Naive thymus-derived CD4-positive, alpha-beta T cell (primary cell): Measurements from ENCODE around the gene ALDH5A1. TPM values are rescaled to one million over a fixed set of nuclear protein-coding genes. Genes with fewer than 3 reads are reported as not detected.

Experiments
- ATAC-seq: fragments of 150-1000 bp; cut with Tn5 transposase; 2 replicates; pipeline ENCODE4 v1.10.0; 2021; ENCODE audit warnings: mild to moderate bottlenecking, moderate library complexity
- CTCF ChIA-PET: fragments of 350-600 bp; sonication (Branson Sonifier 250); formaldehyde crosslinking; loops from one replicate; lab custom pipeline; 2021; ENCODE audit warnings: antibody characterized with exemption; lab: Charles Lee
- POLR2A ChIA-PET: fragments of 350-600 bp; sonication (Branson Sonifier 250); formaldehyde crosslinking; loops from one replicate; lab custom pipeline; 2021; ENCODE audit warnings: antibody characterized with exemption, inconsistent platforms; lab: Charles Lee
- DNase-seq, 9 donors: peaks; one replicate each; pipeline versions ENCODE4 v3.0.0 to v3.0.0-alpha.2; 2020 to 2022; ENCODE audit warnings: mixed read lengths in 1 of 9
- H3K27ac ChIP-seq: one replicate; pipeline ENCODE4 v1.7.0; 2013; ENCODE audit warnings: mild to moderate bottlenecking, low read depth, low read length, moderate library complexity
- H3K27me3 ChIP-seq, 2 donors: one replicate each; pipeline ENCODE4 v1.7.0; 2013; ENCODE audit warnings: low read length in 2 of 2, mild to moderate bottlenecking in 2 of 2, moderate library complexity in 2 of 2; ENCODE audit not compliant: control insufficient read depth in 2 of 2, insufficient read depth in 2 of 2
- H3K36me3 ChIP-seq, 3 experiments: 1 replicate in 2 of 3; 2 replicates in 1 of 3; pipeline ENCODE4 v1.7.0; 2013; ENCODE audit warnings: low read length in 3 of 3, mild to moderate bottlenecking in 3 of 3, moderate library complexity in 1 of 3; ENCODE audit not compliant: insufficient read depth in 3 of 3, control insufficient read depth in 2 of 3
- H3K4me1 ChIP-seq, 2 donors: one replicate each; pipeline ENCODE4 v1.7.0; 2013; ENCODE audit warnings: low read length in 2 of 2, mild to moderate bottlenecking in 2 of 2, moderate library complexity in 1 of 2; ENCODE audit not compliant: control insufficient read depth in 2 of 2, insufficient read depth in 2 of 2
- H3K4me3 ChIP-seq: 2 replicates; pipeline ENCODE4 v1.7.0; 2013; ENCODE audit warnings: mild to moderate bottlenecking, low read length
- H3K9me3 ChIP-seq, 3 experiments: 1 replicate in 2 of 3; 2 replicates in 1 of 3; pipeline ENCODE4 v1.7.0; 2013; ENCODE audit warnings: low read length in 3 of 3; ENCODE audit not compliant: control insufficient read depth in 2 of 3
- H3K27ac Mint-ChIP-seq, 9 donors: one replicate each; pipeline ENCODE4 v1.8.0; 2020 to 2022; ENCODE audit warnings: mixed read lengths in 9 of 9, mild to moderate bottlenecking in 8 of 9, moderate library complexity in 5 of 9, inconsistent platforms in 2 of 9
- H3K27me3 Mint-ChIP-seq, 5 donors: one replicate each; pipeline ENCODE4 v1.8.0; 2021 to 2022; ENCODE audit warnings: mixed read lengths in 5 of 5, mild to moderate bottlenecking in 1 of 5
- H3K36me3 Mint-ChIP-seq, 5 donors: one replicate each; pipeline ENCODE4 v1.8.0; 2020 to 2022; ENCODE audit warnings: mixed read lengths in 5 of 5, mild to moderate bottlenecking in 3 of 5, inconsistent platforms in 1 of 5
- H3K4me1 Mint-ChIP-seq, 7 donors: one replicate each; pipeline ENCODE4 v1.8.0; 2020 to 2022; ENCODE audit warnings: mixed read lengths in 7 of 7, mild to moderate bottlenecking in 3 of 7, inconsistent platforms in 1 of 7
- H3K4me3 Mint-ChIP-seq, 10 donors: one replicate each; pipeline ENCODE4 v1.8.0; 2020 to 2022; ENCODE audit warnings: mild to moderate bottlenecking in 10 of 10, mixed read lengths in 10 of 10, moderate library complexity in 6 of 10, inconsistent platforms in 2 of 10
- H3K9me3 Mint-ChIP-seq, 11 donors: one replicate each; pipeline ENCODE4 v1.8.0; 2020 to 2022; ENCODE audit warnings: mixed read lengths in 11 of 11, mild to moderate bottlenecking in 4 of 11, inconsistent platforms in 1 of 11, moderate library complexity in 1 of 11
- intact Hi-C, 2 donors: fragments of 100-400 bp; cut with micrococcal nuclease; formaldehyde crosslinking; loops; one replicate each; pipeline ENCODE4 v1.15.1; 2023
- polyA plus RNA-seq, 2 donors: library from polyadenylated mRNA; unstranded; fragments of 300-500 nt; fragmentation: Illumina TruSeq; gene quantifications; one replicate each; pipeline ENCODE4 v1.2.3, GENCODE V29; 2021
- total RNA-seq, 6 experiments: library from RNA in 5 of 6; stranded (reverse) in 5 of 6; gene quantifications; 1 replicate in 5 of 6; 2 replicates in 1 of 6; pipeline ENCODE4 v1.2.3 and lab custom pipeline; 2021 to 2026

ALDH5A1 gene
- total and polyA plus RNA-seq, 7 experiments from 2014 or later = 5.7 to 20.6 (median 12.3) TPM

DNA sequence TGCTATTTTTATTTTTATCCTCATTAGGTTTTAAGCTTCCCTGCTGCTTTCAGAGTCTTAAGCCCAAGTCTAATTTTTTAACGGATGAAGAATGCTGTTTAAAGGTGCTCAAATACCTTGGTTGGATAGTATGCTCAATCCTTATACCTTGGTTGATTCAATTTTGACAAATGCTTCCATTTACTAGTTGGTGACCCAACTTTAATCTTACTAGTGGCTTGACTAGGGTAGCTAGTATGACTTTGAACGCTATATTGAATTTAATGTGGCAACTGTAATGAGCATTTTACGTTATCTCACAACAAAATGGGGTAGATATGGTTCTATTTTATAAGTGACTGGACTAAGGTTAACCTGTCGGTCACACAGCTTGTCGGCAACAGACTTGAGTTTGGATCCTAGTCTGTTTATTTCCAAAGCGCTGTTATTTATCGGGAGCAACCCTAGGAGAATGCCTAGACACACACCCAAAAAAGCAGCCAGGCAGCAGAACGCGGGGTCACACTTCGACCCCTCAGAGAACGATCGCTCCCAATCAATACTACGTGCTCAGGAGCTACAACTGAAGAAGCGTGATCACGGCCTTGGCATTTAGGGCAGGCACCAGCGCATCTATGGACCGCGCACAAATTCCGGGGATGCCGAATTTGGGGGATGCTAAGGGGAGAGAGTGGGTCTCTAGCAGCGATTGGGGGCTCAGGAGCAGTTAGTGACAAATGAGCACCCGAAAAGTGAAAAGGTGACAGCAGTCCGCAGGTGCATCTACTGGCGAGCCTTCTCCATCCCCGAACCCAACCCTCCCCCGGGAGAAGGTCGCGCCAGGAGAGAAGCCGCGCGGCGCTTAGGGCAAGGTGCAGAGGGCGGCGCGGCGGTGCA, 586 bp upstream of the ALDH5A1 start:
- peaks cover 0 to 9% (median 0%) of the 10 kb centered on the region in 11 donors for H3K9me3 Mint-ChIP-seq
- peaks cover 0 to 18% (median 17%) of the 10 kb centered on the region in 5 donors for H3K36me3 Mint-ChIP-seq
- ChIA-PET POLR2A (interaction anchor here (0.6 to 1.6 kb wide), 6 partner anchors 15 to 1531 kb away, joined by 3 to 6 read pairs (median 4); partner anchors contain the start of gene KIAA0319), CTCF (interaction anchor here (0.6 to 2.7 kb wide), 6 partner anchors 27 to 575 kb away, joined by 3 to 14 read pairs (median 4); no protein-coding TSS in a partner anchor)
- H3K27me3 Mint-ChIP-seq = peaks cover 0 to 2% (median 0%) of the 10 kb centered on the region in 5 donors
- Histone ChIP-seq H3K9me3 (no peaks in the 10 kb centered on the region), H3K4me1 (peaks cover 12 to 15% of the 10 kb centered on the region in 2 donors), H3K36me3 (peaks cover 0 to 6% (median 0%) of the 10 kb centered on the region in 3 experiments), H3K27ac (peak overlapping the region; percentile 63), H3K4me3 (peak overlapping the region; percentile 74), H3K27me3 (no peaks in the 10 kb centered on the region)
- intact Hi-C loops = loop anchor here in 1 of 2 donors (1.0 to 10.0 kb wide), 4 partner anchors 63 to 521 kb away; partner anchors contain the start of gene TDP2
- DNase-seq (peak in 2 of 9 donors; percentile 8 to 14), ATAC-seq (no peak)
- H3K4me3 Mint-ChIP-seq = peak overlapping the region; percentile 84 to 91 (median 88)
- peak overlapping the region in 8 of 9 donors; percentile 36 to 80 (median 73) for H3K27ac Mint-ChIP-seq
- H3K4me1 Mint-ChIP-seq = peaks cover 13 to 46% (median 31%) of the 10 kb centered on the region in 7 donors

- ChIA-PET POLR2A (interaction anchor here (0.7 to 2.1 kb wide), 5 partner anchors 10 to 1473 kb away, joined by 3 to 5 read pairs (median 4); no protein-coding TSS in a partner anchor), CTCF (no interaction called here)
- peaks cover 0 to 22% (median 17%) of the 10 kb centered on the region in 5 donors for H3K36me3 Mint-ChIP-seq
- peak overlapping the region in 2 of 10 donors; percentile 2 to 36 for H3K4me3 Mint-ChIP-seq
- Histone ChIP-seq H3K4me1 (peaks cover 12 to 15% of the 10 kb centered on the region in 2 donors), H3K27me3 (no peaks in the 10 kb centered on the region), H3K27ac (no peak overlapping the region), H3K4me3 (no peak overlapping the region), H3K9me3 (no peaks in the 10 kb centered on the region), H3K36me3 (peaks cover 0 to 6% (median 0%) of the 10 kb centered on the region in 3 experiments)
- DNase-seq (peak in 2 of 9 donors; percentile 17 to 18), ATAC-seq (no peak)
- H3K9me3 Mint-ChIP-seq = peaks cover 0 to 9% (median 0%) of the 10 kb centered on the region in 11 donors
- H3K27ac Mint-ChIP-seq = peak overlapping the region in 7 of 9 donors; percentile 0 to 36 (median 14)
- peaks cover 0 to 2% (median 0%) of the 10 kb centered on the region in 5 donors for H3K27me3 Mint-ChIP-seq
- intact Hi-C loops = loop anchor here in 1 of 2 donors (5.0 to 10.0 kb wide), 2 partner anchors 150 to 517 kb away; partner anchors contain the start of gene KIAA0319
- H3K4me1 Mint-ChIP-seq = peaks cover 13 to 53% (median 31%) of the 10 kb centered on the region in 7 donors
Observed at GRCh38 chr6:24497254-24497970, 2.6 kb downstream of the ALDH5A1 start.

DNA sequence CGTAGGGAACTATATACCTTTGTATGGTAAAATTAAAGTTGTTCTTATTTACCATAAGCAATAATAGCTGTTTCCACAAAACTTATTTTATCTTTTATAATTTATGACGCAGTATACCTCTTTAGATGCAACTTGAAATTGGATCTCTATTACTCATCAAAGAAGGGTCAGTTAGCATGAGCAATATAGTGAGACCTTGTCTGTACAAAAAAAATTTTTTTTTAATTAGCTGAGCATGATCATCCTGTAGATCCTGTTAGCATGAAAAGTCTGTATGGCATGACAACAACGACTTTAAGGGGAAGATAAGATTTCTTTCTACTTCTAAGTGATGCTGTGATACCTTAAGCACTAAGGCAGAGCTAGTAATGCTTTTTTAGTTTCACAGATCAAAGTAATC, 5.9 kb downstream of the ALDH5A1 start:
- Mint-ChIP-seq H3K9me3 (peaks cover 0 to 9% (median 0%) of the 10 kb centered on the region in 11 donors), H3K27me3 (peaks cover 0 to under 1% (median 0%) of the 10 kb centered on the region in 5 donors), H3K27ac (no peak overlapping the region), H3K4me3 (no peak overlapping the region), H3K36me3 (peaks cover 4 to 50% (median 37%) of the 10 kb centered on the region in 5 donors), H3K4me1 (peaks cover under 1 to 35% (median 16%) of the 10 kb centered on the region in 7 donors)
- intact Hi-C loops = no loop called here
- H3K4me3 ChIP-seq = no peak overlapping the region
- no peaks in the 10 kb centered on the region for H3K9me3 ChIP-seq
- H3K27ac ChIP-seq = no peak overlapping the region
- peaks cover 0 to 2% of the 10 kb centered on the region in 2 donors for H3K4me1 ChIP-seq
- H3K36me3 ChIP-seq = peaks cover 0 to 38% (median 11%) of the 10 kb centered on the region in 3 experiments
- ChIA-PET CTCF (no interaction called here), POLR2A (no interaction called here)
- DNase-seq (no peak), ATAC-seq (no peak)
- no peaks in the 10 kb centered on the region for H3K27me3 ChIP-seq

DNA sequence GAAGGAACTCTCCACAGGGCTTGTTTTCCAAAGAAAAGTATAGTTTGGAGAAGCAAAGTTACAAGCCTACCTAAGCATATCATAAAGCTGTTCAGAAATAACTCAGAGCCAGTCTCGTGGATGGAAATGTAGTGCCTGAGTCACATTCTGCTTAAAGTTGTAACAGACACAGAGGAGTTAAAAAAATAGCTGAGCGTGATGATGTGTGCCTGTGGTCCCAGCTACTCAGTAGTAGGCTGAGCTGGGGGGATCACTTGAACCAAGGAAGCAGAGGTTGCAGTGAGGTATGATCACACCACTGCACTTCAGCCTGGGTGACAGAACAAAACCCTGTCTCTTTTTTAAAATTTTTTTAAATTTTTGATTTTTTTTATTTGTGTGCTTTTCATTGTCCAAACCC, 6.6 kb downstream of the ALDH5A1 start:
- Histone ChIP-seq H3K4me1 (no peaks in the 10 kb centered on the region), H3K27ac (no peak overlapping the region), H3K4me3 (no peak overlapping the region), H3K36me3 (peaks cover 0 to 42% (median 11%) of the 10 kb centered on the region in 3 experiments), H3K9me3 (no peaks in the 10 kb centered on the region), H3K27me3 (no peaks in the 10 kb centered on the region)
- H3K27me3 Mint-ChIP-seq = no peaks in the 10 kb centered on the region
- DNase-seq = no peak
- H3K4me1 Mint-ChIP-seq = peaks cover 0 to 29% (median 9%) of the 10 kb centered on the region in 7 donors
- ATAC-seq = no peak
- H3K4me3 Mint-ChIP-seq = no peak overlapping the region
- POLR2A ChIA-PET = interaction anchor here (1.3 kb wide), 1 partner anchor 12 kb away, joined by 3 read pairs; no protein-coding TSS in a partner anchor
- CTCF ChIA-PET = no interaction called here
- intact Hi-C loops = no loop called here
- H3K9me3 Mint-ChIP-seq = peaks cover 0 to 9% (median 0%) of the 10 kb centered on the region in 11 donors
- H3K27ac Mint-ChIP-seq = peak overlapping the region in 1 of 9 donors; percentile 53
- H3K36me3 Mint-ChIP-seq = peaks cover 3 to 50% (median 35%) of the 10 kb centered on the region in 5 donors

DNA sequence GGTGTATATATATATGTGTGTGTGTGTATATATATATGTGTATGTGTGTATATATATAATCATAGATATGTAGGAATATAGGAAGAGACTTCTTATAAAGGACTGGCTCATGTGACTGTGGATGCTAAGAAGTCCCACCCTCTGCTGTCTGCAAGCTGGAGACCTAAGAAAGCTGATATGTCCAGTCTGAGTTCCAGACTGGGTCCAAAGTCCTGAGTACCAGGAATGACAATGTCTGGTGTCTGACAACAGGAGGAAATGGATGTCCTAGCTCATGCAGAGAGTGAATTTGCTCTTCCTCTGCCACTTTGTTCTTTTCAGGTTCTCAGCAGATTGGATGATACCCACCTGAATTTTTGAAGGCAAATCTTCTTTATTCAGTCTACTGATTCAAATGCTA, 7.1 kb downstream of the ALDH5A1 start:
- Histone ChIP-seq H3K4me3 (no peak overlapping the region), H3K27me3 (no peaks in the 10 kb centered on the region), H3K9me3 (no peaks in the 10 kb centered on the region), H3K36me3 (peaks cover 0 to 43% (median 13%) of the 10 kb centered on the region in 3 experiments), H3K27ac (no peak overlapping the region), H3K4me1 (no peaks in the 10 kb centered on the region)
- POLR2A ChIA-PET = interaction anchor here (1.3 kb wide), 1 partner anchor 12 kb away, joined by 3 read pairs; no protein-coding TSS in a partner anchor
- CTCF ChIA-PET = no interaction called here
- intact Hi-C loops = no loop called here
- ATAC-seq (no peak), DNase-seq (no peak)
- Mint-ChIP-seq H3K27ac (peak overlapping the region in 2 of 9 donors; percentile 3 to 57), H3K27me3 (no peaks in the 10 kb centered on the region), H3K4me1 (peaks cover 0 to 24% (median 9%) of the 10 kb centered on the region in 7 donors), H3K4me3 (no peak overlapping the region), H3K36me3 (peaks cover 4 to 48% (median 32%) of the 10 kb centered on the region in 5 donors), H3K9me3 (peaks cover 0 to 6% (median 1%) of the 10 kb centered on the region in 11 donors)

DNA sequence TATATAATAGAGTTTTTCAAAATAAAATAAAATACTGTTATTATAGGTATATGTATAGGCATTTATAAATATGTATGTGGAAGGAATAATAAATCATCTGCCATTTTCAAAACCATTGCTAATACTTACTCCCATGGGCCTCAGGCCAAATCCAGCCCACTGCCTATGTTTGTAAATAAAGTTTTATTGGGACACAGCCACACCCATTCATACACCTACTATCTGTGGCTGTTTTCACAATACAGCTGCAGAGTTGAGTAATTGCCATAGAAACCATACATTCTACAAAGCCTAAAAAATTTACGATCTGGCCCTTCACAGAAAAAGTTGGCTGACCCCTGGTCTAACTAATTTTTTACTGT, 9.5 kb downstream of the ALDH5A1 start:
- Mint-ChIP-seq H3K9me3 (peaks cover 0 to 11% (median 2%) of the 10 kb centered on the region in 11 donors), H3K27me3 (no peaks in the 10 kb centered on the region), H3K27ac (peak overlapping the region in 1 of 9 donors; percentile 35), H3K36me3 (peaks cover 6 to 61% (median 49%) of the 10 kb centered on the region in 5 donors), H3K4me3 (no peak overlapping the region), H3K4me1 (peaks cover 0 to 21% (median 8%) of the 10 kb centered on the region in 7 donors)
- intact Hi-C loops = no loop called here
- Histone ChIP-seq H3K27me3 (no peaks in the 10 kb centered on the region), H3K4me1 (no peaks in the 10 kb centered on the region), H3K4me3 (no peak overlapping the region), H3K36me3 (peaks cover 0 to 46% (median 17%) of the 10 kb centered on the region in 3 experiments), H3K9me3 (no peaks in the 10 kb centered on the region), H3K27ac (no peak overlapping the region)
- ATAC-seq (no peak), DNase-seq (no peak)
- CTCF ChIA-PET = no interaction called here
- POLR2A ChIA-PET = interaction anchor here (0.6 kb wide), 1 partner anchor 142 kb away, joined by 3 read pairs; the partner anchor contains the start of gene KIAA0319
